Activated naive CD4-positive, alpha-beta T cell treated with anti-CD3 and anti-CD28 coated beads, Interleukin-2, amount 50 U/mL, for 16 hours (primary cell): ENCODE results near the gene OR5H6.
"Not testable (repeated sequence)": the region's sequence is repeated elsewhere in the genome, so short reads cannot be mapped to it uniquely, and the experiment has no call there.

Experiments used
- DNase-seq: peaks from one replicate; pipeline ENCODE4 v3.0.0-alpha.2; 2020

OR5H6 gene

GRCh38 chr3:98263944-98264343 lies at the start of gene OR5H6:
Gene OR5H6, plus strand, starts transcription at chr3:98264244. Its CDS starts 89 bp downstream, at chr3:98264333.
- DNase-seq = no peak

- no peak for DNase-seq
Observed at GRCh38 chr3:98215051-98215450, 49.0 kb upstream of the OR5H6 start.

GRCh38 chr3:98223907-98224672 lies 40.0 kb upstream of the OR5H6 start:
- no peak for DNase-seq

GRCh38 chr3:98232489-98232888 lies 31.6 kb upstream of the OR5H6 start:
- no peak for DNase-seq

- DNase-seq = no peak
Observed at GRCh38 chr3:98233468-98233867, 30.6 kb upstream of the OR5H6 start.

- DNase-seq = no peak
Observed at GRCh38 chr3:98240131-98240530, 23.9 kb upstream of the OR5H6 start.

GRCh38 chr3:98242155-98242554 lies 21.9 kb upstream of the OR5H6 start:
- no peak for DNase-seq

GRCh38 chr3:98243843-98244242 lies 20.2 kb upstream of the OR5H6 start:
- DNase-seq = no peak

GRCh38 chr3:98246142-98246541 lies 17.9 kb upstream of the OR5H6 start:
- DNase-seq = no peak

GRCh38 chr3:98256026-98256425 lies 8.0 kb upstream of the OR5H6 start:
- not testable (repeated sequence) for DNase-seq

GRCh38 chr3:98259707-98260106 lies 4.3 kb upstream of the OR5H6 start:
- DNase-seq = no peak

- DNase-seq = no peak
Observed at GRCh38 chr3:98262046-98262445, 2.0 kb upstream of the OR5H6 start.

GRCh38 chr3:98269846-98270245 lies 5.8 kb downstream of the OR5H6 start:
- DNase-seq = no peak

GRCh38 chr3:98272126-98272525 lies 8.1 kb downstream of the OR5H6 start:
- DNase-seq = no peak

- DNase-seq = no peak
Observed at GRCh38 chr3:98274914-98275313, 10.9 kb downstream of the OR5H6 start.

- DNase-seq = no peak
Observed at GRCh38 chr3:98282205-98282604, 18.2 kb downstream of the OR5H6 start, which contains the start of gene OR5H2. Gene OR5H2, plus strand, starts transcription at chr3:98282505. Its CDS starts 398 bp downstream, at chr3:98282903.

GRCh38 chr3:98290916-98291315 lies 26.9 kb downstream of the OR5H6 start:
- DNase-seq = no peak

GRCh38 chr3:98291332-98291957 lies 27.4 kb downstream of the OR5H6 start:
- DNase-seq = no peak
